HG03565 (cell line): ENCODE data around the gene ULBP1.
"Not testable (repeated sequence)": the region's sequence is repeated elsewhere in the genome, so short reads cannot be mapped to it uniquely, and the experiment has no call there.

Experiments
- ATAC-seq: cut with Tn5 transposase; IDR thresholded peaks from one replicate; pipeline ENCODE4 v1.9.1; 2021; ENCODE audit warnings: mild to moderate bottlenecking, moderate library complexity; ENCODE audit not compliant: unreplicated experiment

ULBP1 gene, protein sequence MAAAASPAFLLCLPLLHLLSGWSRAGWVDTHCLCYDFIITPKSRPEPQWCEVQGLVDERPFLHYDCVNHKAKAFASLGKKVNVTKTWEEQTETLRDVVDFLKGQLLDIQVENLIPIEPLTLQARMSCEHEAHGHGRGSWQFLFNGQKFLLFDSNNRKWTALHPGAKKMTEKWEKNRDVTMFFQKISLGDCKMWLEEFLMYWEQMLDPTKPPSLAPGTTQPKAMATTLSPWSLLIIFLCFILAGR

DNA sequence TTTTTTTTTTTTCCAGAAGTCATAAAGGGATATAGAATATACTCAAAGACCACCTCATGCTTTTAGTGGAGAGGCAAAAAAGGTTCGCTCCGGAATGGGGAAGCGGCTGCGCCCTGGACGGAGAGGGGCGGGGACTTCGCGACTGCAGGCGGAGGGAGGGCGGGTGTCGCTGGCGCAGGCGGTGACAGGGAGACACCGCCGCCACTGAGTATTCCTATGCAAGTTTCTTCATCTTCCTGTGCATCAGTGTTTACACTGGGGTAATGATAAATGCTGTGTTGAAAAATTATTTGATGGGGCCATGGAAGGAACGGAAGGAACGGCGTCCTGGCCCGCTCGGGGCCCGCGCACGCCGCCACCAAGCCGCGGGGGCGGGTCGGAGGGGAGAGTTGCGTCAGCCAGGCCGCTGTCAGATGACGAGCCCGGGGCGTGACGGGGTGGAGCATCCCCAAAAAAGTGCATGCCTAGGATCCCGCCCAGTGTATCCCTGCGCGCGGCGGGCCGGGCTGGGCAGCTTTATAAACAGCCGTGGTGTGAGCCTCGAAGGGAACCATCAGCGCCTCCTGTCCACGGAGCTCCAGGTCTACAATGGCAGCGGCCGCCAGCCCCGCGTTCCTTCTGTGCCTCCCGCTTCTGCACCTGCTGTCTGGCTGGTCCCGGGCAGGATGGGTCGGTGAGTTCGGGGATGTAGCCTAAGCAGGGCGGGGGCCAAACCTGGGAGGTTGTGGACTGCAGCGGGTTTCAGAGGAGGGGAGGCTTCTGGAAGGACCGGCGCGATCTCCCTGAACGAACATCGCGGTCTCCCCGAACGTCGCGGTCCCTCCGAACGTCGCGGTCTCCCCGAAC lies at the start of gene ULBP1:
ULBP1 (plus strand) TSS at position 482 of the 846 bp plus-strand sequence; CDS start at position 589, 107 bp downstream.
- ATAC-seq = no peak

DNA sequence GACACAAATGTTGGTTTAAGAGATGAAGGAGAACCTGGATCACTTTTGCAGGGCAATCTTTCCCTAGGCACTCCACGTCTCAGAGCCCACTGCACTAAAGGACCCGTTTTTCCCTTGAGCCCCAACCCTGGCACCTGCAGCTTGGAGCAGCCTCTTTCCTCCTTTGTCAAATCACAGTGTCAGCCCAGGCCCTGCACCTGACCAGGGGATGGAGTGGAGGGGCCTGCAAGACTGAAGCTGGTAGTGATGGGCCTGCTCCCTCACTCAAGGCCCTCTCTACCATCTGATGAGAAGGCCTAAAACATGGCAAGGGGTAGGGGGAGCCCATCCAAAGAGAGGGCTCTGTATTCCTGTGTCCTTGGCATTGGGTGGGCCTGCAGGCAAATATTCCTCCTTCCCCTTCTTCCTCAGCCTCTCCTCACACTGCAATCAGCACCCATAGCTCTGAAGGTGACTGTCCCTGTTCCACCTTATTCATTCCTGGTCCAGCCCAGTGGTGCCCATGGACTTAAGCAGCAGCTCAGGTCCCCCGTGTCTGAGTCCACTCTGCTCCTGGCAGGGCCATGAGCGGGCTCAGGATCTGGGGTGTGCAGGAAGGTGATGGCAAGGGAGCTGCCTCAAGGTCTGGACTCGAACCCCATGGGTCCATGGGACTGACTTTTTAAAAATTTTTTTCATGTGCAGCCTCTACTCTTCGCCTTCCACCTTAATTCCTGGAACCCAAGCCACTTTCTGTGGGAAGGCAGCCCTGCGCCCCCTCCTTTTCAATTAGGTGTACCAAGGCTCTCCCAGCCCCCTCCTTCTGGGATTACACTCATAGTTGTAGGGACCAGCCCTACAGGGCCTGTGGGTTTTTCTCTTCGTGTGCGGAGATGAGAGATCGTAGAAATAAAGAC lies 47.5 kb upstream of the ULBP1 start:
- no peak for ATAC-seq

DNA sequence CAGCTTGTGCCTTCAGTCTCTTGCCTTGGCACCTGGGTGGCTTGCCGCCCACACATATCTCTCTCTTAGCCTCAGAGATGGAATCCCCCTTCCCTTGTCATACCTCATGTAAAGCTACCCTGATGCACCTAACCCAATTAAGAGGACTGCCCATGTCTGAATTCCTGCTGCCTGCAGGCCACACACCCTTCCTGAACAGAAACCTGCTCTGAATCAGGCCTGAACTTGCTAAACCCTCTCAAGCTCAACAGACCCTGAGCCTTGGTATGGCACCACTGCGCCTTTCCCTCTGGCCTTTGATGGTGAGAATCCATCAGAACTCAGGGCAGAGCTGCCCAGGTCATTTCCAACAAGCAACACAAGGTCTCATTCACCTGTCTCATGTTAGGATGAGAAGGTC lies 46.1 kb upstream of the ULBP1 start:
- no peak for ATAC-seq

DNA sequence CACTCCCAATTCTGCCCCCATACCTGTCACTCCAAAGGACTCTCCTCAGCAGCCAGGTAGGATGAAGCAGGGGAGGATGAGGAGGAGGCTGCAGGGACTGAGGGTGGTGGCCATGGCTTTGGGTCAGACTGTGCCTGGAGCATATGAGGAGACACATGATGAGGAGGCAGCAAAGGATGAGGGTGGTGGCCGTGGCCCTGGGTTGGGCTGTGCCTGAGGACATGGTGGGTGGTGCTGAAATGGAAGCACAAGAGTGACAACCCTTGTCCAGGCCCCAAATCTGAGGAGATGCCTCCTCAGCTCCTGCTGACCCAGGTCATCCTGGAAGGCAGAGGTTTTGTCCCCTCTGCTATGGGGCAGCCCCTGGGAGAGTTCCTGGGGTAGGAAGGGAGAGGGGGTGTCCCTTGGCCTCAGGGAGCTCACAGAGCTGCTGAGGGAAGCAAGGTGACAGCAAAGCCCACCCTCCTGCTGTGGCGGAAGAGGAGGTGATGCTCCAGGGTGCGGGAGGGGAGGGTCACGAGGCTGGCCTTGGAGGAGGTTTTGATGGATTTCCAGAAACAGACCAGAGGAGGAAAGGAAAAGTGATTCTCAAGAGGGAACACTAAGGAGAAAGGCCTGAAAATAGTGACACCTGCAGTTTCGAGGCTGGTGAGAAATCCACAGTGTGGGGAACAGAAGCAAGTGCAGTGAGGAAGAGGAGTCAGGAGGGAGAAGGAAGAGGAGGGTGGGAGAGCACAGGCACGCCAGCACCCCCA lies 45.4 kb upstream of the ULBP1 start:
- no peak for ATAC-seq

DNA sequence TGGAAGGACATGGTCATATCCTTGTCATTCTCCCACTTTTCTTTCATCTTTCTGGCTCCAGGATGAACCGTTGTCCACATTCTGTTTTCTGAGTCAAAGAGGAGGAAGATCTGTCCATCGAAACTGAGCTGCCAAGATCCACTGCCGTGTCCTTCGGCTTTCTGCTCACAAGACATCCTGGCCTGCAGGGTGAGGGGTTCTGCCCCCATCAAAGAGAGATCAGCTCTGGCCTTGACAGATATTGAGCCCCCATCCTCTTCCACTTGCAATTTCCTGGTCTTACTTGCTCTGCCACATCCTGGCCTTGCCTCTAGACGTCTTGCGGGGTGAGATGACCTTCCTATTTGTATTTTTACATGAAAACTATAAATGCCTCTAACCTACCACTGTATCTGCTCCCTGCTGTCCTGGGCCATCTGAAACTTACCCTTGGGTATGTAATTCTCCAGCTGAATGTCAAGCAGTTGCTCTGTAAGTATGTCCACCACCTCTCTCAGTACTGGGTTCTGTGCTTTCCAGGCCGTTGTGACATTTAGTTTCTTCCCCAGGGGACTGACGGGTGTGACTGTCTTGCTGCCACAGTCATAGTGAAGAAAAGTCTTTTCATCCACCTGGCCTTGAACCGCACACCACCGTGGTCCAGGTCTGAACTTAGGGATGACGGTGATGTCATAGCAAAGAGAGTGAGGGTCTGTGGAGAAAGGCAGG lies 44.5 kb upstream of the ULBP1 start:
- ATAC-seq = not testable (repeated sequence)

DNA sequence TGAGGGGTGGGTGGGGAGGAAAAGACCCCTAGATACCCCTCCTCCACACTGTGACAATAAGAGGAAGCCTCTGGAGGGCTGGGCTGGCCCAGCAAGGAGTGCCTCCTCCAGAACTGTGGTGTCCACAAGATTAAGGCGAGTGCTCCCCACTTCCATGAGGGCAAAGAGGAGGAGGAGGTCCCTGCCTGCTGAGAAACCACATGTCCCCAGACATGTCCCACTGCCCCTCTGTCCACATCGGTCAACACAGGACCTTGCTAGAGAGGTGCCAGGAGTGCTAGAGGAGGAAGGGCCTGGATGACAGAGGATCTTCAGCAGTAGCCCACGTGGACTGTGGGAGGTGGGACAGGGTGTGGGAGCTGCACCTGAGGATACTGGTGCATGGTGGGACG lies 43.9 kb upstream of the ULBP1 start:
- ATAC-seq = no peak

DNA sequence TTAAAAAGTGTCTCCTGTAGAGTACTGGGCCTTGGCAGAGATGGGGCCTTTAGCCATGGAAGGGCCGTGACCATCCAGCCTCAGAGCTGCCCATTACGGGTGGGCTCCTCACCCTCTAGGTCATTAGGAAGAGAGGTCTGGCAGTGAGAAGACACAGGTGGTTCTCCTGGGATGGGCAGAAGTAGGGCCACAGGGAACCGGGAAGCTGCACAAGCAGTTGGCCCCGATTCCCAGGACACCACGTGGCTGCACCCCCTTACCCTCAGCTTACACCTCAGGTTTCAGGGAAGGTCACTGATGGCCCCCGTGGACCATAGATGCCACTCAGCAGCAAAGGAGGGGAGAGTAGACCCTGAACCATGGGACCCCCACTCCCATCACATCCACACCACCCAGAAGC lies 42.4 kb upstream of the ULBP1 start:
- ATAC-seq = no peak

DNA sequence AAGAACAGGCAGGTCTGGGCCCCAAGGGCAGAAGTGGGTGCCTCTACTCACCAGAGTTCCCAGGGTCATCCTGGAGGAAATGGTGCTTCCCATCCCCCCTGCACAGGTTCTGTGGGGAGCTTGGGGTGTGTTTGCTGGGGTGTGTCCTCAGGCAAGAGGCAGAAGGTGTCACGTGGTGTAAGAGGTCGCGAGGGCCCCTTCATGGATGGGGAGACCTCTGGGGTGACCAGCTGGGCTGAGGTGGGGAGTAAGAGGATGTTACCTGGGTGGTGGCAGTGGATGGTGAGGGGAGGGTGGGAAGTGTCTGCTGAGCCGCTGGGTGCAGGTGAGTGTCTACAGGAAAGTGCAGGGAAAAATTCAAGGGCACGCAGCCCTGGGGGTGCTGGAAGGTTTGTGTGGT lies 41.7 kb upstream of the ULBP1 start:
- not testable (repeated sequence) for ATAC-seq

DNA sequence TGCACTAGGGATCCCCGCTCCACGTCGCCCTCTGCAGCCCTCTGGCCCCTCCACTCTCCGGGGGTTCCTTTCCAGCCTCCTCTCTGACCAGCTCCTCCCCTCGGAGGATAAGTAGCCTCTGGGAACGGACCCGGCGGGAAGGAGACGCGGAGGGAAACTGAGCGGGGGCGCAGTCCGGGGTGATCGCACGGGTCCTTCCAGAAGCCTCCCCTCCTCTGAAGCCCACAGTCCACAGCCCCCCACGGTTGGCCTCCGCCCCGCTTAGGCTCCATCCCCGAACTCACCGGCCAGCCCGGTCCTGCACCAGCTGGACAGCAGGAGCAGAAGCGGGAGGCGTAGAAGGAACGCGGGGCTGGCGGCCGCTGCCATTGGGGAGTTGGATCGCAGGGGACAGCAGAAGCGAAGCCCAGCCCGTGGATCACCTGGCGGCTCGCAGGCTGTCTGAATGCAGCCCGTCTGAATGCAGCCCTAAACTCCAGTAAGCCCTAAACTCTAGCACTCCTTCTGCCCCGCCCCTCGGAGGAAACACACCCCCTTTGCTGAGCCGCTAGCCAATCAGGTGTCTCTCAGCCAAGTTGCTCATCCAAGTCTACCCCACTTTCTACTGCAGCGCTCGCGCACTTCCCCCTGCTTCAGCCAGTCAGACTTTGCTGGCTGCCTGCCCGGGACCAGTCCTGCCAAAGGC lies 41.0 kb upstream of the ULBP1 start, which contains the start of gene RAET1G:
RAET1G (minus strand) TSS at position 480 of the 685 bp plus-strand sequence; CDS start at position 369, 111 bp downstream.
- ATAC-seq = no peak

DNA sequence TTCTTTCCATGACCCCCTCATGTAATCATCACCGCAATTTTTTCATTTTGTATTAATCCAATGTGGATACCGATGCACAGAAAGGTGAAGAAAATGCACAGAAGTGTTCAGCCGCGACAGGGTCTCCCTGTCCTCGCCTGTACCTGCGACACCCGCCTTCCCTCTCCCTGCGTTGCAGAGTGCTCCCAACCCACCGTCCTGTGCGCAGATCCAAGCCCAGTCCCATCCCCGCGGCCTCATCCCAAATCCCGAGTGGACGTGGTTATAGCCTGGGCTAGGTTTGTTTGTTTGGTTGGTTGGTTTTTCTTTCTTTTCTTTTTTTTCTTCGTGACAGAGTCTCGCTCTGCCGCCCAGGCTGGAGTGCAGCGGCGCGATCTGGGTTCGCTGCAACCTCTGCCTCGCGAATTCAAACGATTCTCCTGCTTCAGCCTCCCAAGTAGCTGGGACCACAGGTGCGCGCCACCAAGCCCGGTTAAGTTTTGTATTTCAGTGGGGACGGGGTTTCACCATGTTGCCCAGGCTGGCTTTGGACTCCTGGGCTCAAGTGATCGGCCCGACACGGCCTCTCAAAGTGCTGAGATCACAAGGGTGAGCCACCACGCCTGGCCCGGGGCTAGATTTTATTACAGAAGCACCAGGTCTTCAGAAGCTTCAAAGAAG lies 40.3 kb upstream of the ULBP1 start:
- no peak for ATAC-seq

DNA sequence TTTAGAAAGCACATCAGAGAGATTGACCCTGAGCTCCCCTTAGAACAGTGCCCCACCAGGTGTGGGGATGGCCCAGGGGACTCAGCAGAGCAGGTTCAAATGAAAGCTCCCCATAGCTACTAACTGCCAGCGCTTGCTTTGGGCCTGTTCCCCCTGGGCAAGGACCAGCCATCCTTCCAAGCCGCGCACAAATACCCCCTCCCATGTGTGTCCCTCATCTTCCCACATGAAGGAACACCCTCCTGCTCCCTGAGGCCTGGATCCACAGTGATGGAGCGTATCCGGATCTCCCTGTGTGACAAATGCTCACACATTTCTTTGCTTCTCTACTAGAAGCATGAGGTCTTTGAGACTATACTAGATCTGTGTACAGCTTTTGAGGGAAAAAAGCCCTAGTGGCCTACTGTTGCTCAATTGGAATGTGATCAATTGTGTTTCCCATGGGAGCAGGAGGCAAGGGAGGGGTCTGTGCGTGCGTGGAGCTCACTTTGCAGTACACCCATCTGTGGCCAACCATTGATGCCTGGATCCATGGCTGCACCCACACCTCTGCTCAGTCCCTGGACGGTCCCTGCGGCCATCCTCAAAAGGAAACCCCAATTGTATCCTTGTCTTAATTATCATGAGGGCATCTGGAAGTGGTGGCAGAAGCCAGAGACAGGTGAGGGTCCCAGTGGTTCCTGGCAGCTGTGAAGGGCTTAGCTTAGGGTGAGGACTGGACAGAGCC lies 39.4 kb upstream of the ULBP1 start:
- ATAC-seq = no peak

DNA sequence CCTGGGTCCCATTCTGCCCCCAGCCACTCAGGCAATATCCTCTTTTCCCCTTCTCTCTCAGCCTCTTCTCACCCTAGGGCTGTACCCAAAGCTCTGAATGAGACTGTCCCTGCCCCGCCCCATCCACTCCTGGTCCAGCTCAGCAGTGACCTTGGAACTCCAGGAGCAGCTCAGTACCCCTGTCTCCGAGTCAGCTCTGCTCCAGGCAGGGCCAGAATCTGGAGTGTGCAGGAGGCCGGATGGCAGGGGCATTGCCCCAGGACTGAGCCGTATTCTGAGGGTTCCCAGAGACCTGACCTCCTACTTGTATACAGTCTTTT lies 38.9 kb upstream of the ULBP1 start:
- ATAC-seq = no peak

DNA sequence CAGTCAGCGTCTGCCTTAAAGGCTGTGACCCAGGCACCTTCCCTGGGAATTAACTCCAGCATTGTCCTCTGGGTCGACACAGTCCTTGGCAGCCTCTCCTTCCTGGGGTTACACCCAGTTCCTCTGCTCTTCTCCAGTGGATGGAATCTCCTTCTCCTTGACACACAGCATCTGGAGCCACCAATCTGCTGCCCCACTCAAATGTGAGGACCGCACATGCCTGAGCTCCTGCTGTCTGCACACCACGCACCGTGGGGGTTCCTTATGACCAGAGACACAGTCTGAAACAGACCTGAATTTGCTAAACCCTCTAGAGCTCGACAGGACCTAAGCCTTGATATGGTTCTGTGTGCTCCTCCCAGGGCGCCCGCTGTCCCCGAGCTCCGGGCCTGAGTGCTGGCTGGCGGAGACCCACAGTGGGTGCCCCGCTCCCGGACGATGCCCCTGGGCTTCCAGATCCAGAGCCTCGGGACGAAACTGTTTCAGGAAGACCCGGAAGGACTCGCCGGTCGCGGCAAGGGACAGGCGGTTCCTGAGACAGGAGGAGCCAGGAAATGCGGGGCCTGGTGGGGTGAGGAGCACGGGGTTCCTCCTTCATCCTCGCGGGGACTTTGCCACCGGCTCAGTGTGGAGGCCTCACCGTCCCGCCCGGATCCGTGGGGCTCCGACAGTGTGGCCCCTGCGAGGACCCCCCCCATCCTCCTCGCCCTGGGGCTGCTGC lies 38.3 kb upstream of the ULBP1 start:
- ATAC-seq = no peak

DNA sequence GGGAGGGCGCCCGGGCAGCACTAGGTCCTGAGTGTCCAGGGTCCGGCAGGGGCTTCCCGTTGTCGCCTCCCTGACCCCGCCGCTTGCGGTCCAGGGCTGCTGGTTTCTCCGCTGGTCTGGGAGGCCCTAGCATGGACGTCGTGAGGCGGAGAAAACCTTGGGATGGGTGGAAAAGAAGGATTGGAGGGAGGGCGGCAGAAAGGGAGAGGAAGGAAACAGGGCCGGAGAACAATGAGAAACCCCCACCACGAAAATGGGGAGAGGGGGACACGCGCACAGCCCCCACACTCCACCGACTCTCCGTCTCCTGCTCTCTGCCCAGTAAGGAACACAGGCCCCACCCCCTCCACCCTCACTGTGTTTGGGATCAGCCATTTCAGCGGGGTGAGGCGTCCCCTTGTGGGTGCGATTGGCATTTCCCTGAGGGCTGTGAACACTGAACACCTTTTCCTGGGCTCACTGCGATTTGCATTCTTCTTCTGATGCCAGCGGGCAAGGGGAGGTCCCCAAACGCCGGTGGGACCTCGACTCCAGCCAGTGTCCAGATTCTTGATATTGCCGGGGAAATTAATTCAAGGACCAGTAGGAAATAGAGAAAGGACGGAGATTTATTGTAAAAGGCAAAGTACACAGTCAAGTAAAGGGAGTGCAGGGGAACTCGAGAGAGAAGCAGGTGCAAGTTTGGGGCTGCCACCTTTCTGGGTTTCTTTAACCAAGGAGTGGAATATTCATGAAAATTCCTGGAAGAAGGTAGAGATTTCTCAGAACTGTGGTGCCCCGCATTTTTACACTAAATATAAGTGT lies 37.6 kb upstream of the ULBP1 start:
- ATAC-seq = no peak

DNA sequence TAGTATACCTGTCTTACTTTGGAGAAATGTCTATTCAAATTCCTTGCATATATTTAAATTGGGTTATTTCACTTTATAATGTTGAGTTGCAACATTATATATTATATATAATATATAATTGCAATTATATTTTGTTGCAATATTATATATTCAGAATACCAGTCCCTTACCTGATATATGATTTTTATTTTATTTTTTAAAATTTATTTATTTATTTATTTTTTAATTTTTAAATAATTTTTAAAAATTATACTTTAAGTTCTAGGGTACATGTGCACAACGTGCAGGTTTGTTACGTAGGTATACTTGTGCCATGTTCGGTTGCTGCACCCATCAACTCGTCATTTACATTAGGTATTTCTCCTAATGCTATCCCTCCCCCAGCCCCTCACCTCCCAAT lies 36.7 kb upstream of the ULBP1 start:
- ATAC-seq = not testable (repeated sequence)

DNA sequence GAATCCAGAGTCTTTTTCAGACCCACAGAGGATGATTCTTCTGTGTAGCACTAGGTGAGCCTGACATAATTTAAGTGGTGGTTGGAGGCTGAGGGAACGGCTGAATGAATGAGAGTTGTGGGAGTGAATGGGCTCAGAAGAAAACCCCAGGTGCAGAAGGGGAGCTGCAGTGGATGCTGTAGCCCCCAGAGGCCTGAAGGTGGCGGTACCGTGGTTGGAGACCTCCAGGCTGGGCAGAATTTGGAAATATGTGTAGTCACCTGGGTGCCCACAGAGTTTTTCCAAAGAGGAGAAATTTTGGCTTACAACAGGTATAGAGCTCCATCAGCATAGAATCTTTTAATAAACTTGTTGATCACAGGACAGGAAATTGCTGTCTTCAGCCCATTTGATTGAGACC lies 34.3 kb upstream of the ULBP1 start:
- ATAC-seq = no peak

DNA sequence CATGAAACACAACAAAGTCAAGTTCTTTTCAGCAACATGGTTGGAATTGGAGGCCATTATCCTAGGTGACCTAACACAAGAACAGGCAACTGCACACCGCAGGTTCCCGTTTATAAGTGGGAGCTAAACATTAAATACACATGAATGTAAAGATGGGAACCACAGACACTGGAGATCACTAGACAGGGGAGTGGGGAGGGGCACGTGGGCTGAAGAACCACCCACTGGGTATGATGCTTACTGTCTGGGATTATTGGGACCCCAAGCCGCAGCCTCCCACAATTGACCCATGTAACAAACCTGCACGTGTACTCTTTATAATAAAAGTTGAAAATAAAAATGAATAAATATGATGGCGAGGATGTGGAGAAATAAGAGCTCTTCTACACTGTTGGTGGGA lies 32.2 kb upstream of the ULBP1 start:
- no peak for ATAC-seq
